HepG2 (cell line): ENCODE results near the gene MEX3A. TPM values are rescaled to one million over a fixed set of nuclear protein-coding genes. Genes with fewer than 3 reads are reported as not detected.

Experiments used
- AFF4 ChIP-seq: sonication (generic); formaldehyde crosslinking; IDR thresholded peaks from 2 replicates; pipeline ENCODE4 v1.4.0; 2020; ENCODE audit warnings: missing genetic modification reagents
- CC2D1A ChIP-seq: sonication (generic); formaldehyde crosslinking; IDR thresholded peaks from 2 replicates; pipeline ENCODE4 v1.8.1; 2023; ENCODE audit warnings: mild to moderate bottlenecking, missing genetic modification reagents
- FOXM1 ChIP-seq: sonication (generic); formaldehyde crosslinking; IDR thresholded peaks from 2 replicates; pipeline ENCODE4 v1.5.0; 2020; ENCODE audit warnings: missing genetic modification reagents
- GABPA ChIP-seq, 2 experiments: IDR thresholded peaks; 2 replicates each; pipeline ENCODE4 v1.6.1; 2011 to 2016; ENCODE audit warnings: low read depth in 2 of 2, low read length in 1 of 2, missing biosample characterization in 1 of 2, missing genetic modification characterization in 1 of 2
- HDAC1 ChIP-seq: sonication (generic); formaldehyde crosslinking; IDR thresholded peaks from 2 replicates; pipeline ENCODE4 v1.5.1; 2020; ENCODE audit warnings: mild to moderate bottlenecking, missing genetic modification reagents
- MYNN ChIP-seq: sonication (generic); formaldehyde crosslinking; IDR thresholded peaks from 2 replicates; pipeline ENCODE4 v1.4.0; 2020; ENCODE audit warnings: mild to moderate bottlenecking, low read depth, missing genetic modification reagents
- NR2F2 ChIP-seq: IDR thresholded peaks from 2 replicates; pipeline ENCODE4 v1.6.1; 2012; ENCODE audit warnings: low read depth, inconsistent platforms, borderline replicate concordance
- PBX2 ChIP-seq: IDR thresholded peaks from 2 replicates; pipeline ENCODE4 v1.6.1; 2016; ENCODE audit warnings: control low read depth
- RCOR2 ChIP-seq: IDR thresholded peaks from 2 replicates; pipeline ENCODE4 v1.6.1; 2016; ENCODE audit warnings: missing biosample characterization, missing genetic modification reagents
- SMAD3 ChIP-seq: sonication (generic); formaldehyde crosslinking; IDR thresholded peaks from 2 replicates; pipeline ENCODE4 v1.4.0; 2020; ENCODE audit warnings: missing genetic modification reagents
- SOX13 ChIP-seq, 3 experiments: fragments of 450-650 bp in 1 of 3; sonication (generic) in 1 of 3; formaldehyde crosslinking in 1 of 3; IDR thresholded peaks in 2 of 3; conservative IDR thresholded peaks in 1 of 3; 2 replicates each; pipeline versions ENCODE4 v1.5.0 to v1.6.1; 2016 to 2020; ENCODE audit warnings: antibody characterized with exemption in 1 of 3, mild to moderate bottlenecking in 1 of 3, missing compliant biosample characterization in 1 of 3, missing genetic modification reagents in 1 of 3, moderate library complexity in 1 of 3
- ZBTB44 ChIP-seq: sonication (generic); formaldehyde crosslinking; IDR thresholded peaks from 2 replicates; pipeline ENCODE4 v1.4.0; 2020; ENCODE audit warnings: missing genetic modification reagents
- ZBTB49 ChIP-seq: sonication (generic); formaldehyde crosslinking; IDR thresholded peaks from 2 replicates; pipeline ENCODE4 v1.4.0; 2020; ENCODE audit warnings: missing genetic modification reagents, borderline replicate concordance
- ZFX ChIP-seq: sonication (generic); formaldehyde crosslinking; IDR thresholded peaks from 2 replicates; pipeline ENCODE4 v1.4.0; 2020; ENCODE audit warnings: mild to moderate bottlenecking, low read depth, missing genetic modification reagents, moderate library complexity
- ZNF264 ChIP-seq: sonication (generic); formaldehyde crosslinking; IDR thresholded peaks from 2 replicates; pipeline ENCODE4 v1.4.0; 2020; ENCODE audit warnings: missing genetic modification reagents
- ZNF44 ChIP-seq: sonication (generic); formaldehyde crosslinking; IDR thresholded peaks from 2 replicates; pipeline ENCODE4 v1.5.1; 2020; ENCODE audit warnings: mild to moderate bottlenecking, missing genetic modification reagents
- ZNF468 ChIP-seq: sonication (generic); formaldehyde crosslinking; IDR thresholded peaks from 2 replicates; pipeline ENCODE4 v1.8.0; 2022; ENCODE audit warnings: mild to moderate bottlenecking, moderate library complexity, missing genetic modification reagents
- ZNF547 ChIP-seq: sonication (generic); formaldehyde crosslinking; IDR thresholded peaks from 2 replicates; pipeline ENCODE4 v1.5.1; 2020; ENCODE audit warnings: mild to moderate bottlenecking, missing genetic modification reagents
- ZNF564 ChIP-seq: sonication (generic); formaldehyde crosslinking; IDR thresholded peaks from 2 replicates; pipeline ENCODE4 v1.8.1; 2023; ENCODE audit warnings: mild to moderate bottlenecking, missing genetic modification reagents
- ZNF576 ChIP-seq: sonication (generic); formaldehyde crosslinking; IDR thresholded peaks from 2 replicates; pipeline ENCODE4 v1.4.0; 2020; ENCODE audit warnings: mild to moderate bottlenecking, missing genetic modification reagents
- polyA plus RNA-seq, 8 experiments: library from polyadenylated mRNA; depleted of rRNA in 3 of 8; stranded (reverse) in 7 of 8; unstranded in 1 of 8; fragments of >200 nt; fragmentation: Illumina TruSeq in 4 of 8; extraction: Trizol in 4 of 8; gene quantifications; 2 replicates each; pipeline versions ENCODE4 v1.2.1 to v1.2.3, GENCODE V29; 2011 to 2016; ENCODE audit warnings: low read depth in 4 of 8, missing spikeins in 1 of 8, mixed read lengths in 1 of 8; ENCODE audit not compliant: insufficient read depth in 1 of 8
- total RNA-seq, 5 experiments: library from RNA; depleted of rRNA; stranded (reverse); fragments of >200 nt; fragmentation: Illumina TruSeq; extraction: Trizol; gene quantifications; 2 replicates each; pipeline ENCODE4 v1.2.3, GENCODE V29; 2016; ENCODE audit warnings: low read depth in 1 of 5

The MEX3A gene
- total and polyA plus RNA-seq, 2 of the 13 experiments (the other 11 are each of a cell fraction or from before 2014, with no cell fraction given), result 7.6 to 9.1 TPM

GRCh38 chr1:156053768-156054499 lies 28.3 kb downstream of the MEX3A start, which contains the start of gene UBQLN4 (continued):
- TF ChIP-seq SOX13 (IDR thresholded peaks at IDR 0.05), result no peak
- no peak for TF ChIP-seq SOX13 (CRISPR knock-in tag; conservative IDR thresholded peaks at IDR 0.05 in 1 of 2, IDR thresholded peaks at IDR 0.05 in 1 of 2)
- no peak for TF ChIP-seq MYNN (CRISPR knock-in tag)
- TF ChIP-seq HDAC1 (CRISPR knock-in tag), result no peak
- no peak for TF ChIP-seq ZBTB44 (CRISPR knock-in tag)
- no peak for TF ChIP-seq CC2D1A (CRISPR knock-in tag)
- TF ChIP-seq ZNF564, result no peak
- TF ChIP-seq FOXM1, result no peak
- TF ChIP-seq SMAD3 (CRISPR knock-in tag), result no peak
- no peak for TF ChIP-seq ZFX (CRISPR knock-in tag)
- TF ChIP-seq AFF4 (CRISPR knock-in tag), result 0 out of 2 replicates have a peak, but pooled peaks have one; percentile 29
- TF ChIP-seq ZNF468 (CRISPR knock-in tag), result no peak
- TF ChIP-seq ZNF576 (CRISPR knock-in tag), result no peak
- no peak for TF ChIP-seq ZNF264
- no peak for TF ChIP-seq GABPA (IDR thresholded peaks at IDR 0.05; ENCODE audit: low read depth, low read length)
- no peak for TF ChIP-seq GABPA (CRISPR knock-in tag; IDR thresholded peaks at IDR 0.05; ENCODE audit: low read depth)
- no peak for TF ChIP-seq RCOR2 (CRISPR knock-in tag)
- no peak for TF ChIP-seq NR2F2
- TF ChIP-seq ZBTB49, result no peak
- no peak for TF ChIP-seq PBX2 (CRISPR knock-in tag)
- no peak for TF ChIP-seq ZNF547 (CRISPR knock-in tag)
- TF ChIP-seq ZNF44 (CRISPR knock-in tag), result no peak
